T-helper 9 cell (primary cell): Measurements from ENCODE around the gene SEPTIN14.
"Not testable (repeated sequence)": the region's sequence is repeated elsewhere in the genome, so short reads cannot be mapped to it uniquely, and the experiment has no call there.

ENCODE experiments used
- DNase-seq: peaks from one replicate; pipeline ENCODE4 v3.0.0-alpha.2; 2020

SEPTIN14 gene

GRCh38 chr7:55778631-55779030 lies 83.9 kb downstream of the SEPTIN14 start:
- DNase-seq = no peak

GRCh38 chr7:55776196-55776595 lies 86.4 kb downstream of the SEPTIN14 start:
- DNase-seq = no peak

- DNase-seq = no peak
Observed at GRCh38 chr7:55775051-55775420, 87.5 kb downstream of the SEPTIN14 start.

- no peak for DNase-seq
Observed at GRCh38 chr7:55774327-55775050, 88.1 kb downstream of the SEPTIN14 start.

GRCh38 chr7:55770778-55771177 lies 91.8 kb downstream of the SEPTIN14 start:
- no peak for DNase-seq

- not testable (repeated sequence) for DNase-seq
Observed at GRCh38 chr7:55753274-55753862, 109.2 kb downstream of the SEPTIN14 start.

- not testable (repeated sequence) for DNase-seq
Observed at GRCh38 chr7:55744706-55745105, 117.8 kb downstream of the SEPTIN14 start.
